Measurements from ENCODE around the gene ACSM5.
A peak's percentile ranks its signal among the peaks of the same experiment; 100 is the strongest.

Gene ACSM5

DNA sequence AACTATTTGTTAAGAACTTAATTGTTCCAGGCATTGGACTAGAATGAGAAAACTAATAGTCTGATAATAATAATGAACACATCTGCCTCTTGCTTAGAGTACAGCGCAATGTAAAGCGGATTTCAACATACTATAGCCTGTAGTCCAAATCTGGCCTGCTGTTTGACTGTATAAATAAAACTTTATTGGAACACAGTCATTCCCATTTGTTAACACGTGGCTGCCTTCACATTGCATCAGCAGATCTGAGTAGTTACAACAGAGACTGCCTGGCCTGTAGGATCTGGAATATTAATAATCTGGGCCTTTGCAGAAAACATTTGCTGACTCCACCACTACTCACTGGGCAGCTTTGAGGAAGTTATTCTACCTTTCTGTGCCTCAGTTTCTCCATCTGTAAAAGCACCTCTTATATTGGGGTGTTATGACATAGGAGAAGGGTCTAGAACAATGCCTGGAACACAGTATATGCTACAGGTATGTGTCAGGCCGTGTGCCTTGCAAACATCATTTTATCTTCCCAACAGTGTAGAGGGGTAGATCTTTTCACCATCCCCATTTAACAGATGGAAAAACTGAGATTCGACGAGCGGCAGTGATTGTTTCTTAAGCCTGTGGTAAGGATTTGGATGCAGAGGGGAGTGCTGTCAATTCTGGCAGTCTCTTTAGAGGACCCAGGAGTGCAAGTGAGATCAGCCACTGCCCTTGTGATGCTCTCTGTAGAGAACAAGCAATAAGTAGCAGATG lies 27.0 kb upstream of the ACSM5 start:
- ATAC-seq = no peak
- no peak for TF ChIP-seq TOX (CRISPR knock-in tag; IDR thresholded peaks at IDR 0.05; ENCODE audit: borderline replicate concordance)
- TF ChIP-seq ZNF8 (CRISPR knock-in tag; IDR thresholded peaks at IDR 0.05) = no peak
- no peak for TF ChIP-seq ZC3H10 (CRISPR knock-in tag; IDR thresholded peaks at IDR 0.05)
- no peak for TF ChIP-seq CSDC2 (CRISPR knock-in tag; IDR thresholded peaks at IDR 0.05)
- no peak for TF ChIP-seq BACH2 (CRISPR knock-in tag; IDR thresholded peaks at IDR 0.05; ENCODE audit: borderline replicate concordance)
- TF ChIP-seq PPARA (CRISPR knock-in tag; IDR thresholded peaks at IDR 0.05; ENCODE audit: borderline replicate concordance) = no peak
- TF ChIP-seq ESRRG (CRISPR knock-in tag; IDR thresholded peaks at IDR 0.05) = no peak
- TF ChIP-seq OSR1 (CRISPR knock-in tag; IDR thresholded peaks at IDR 0.05) = no peak
- no peak for TF ChIP-seq ZNF565 (CRISPR knock-in tag; conservative IDR thresholded peaks at IDR 0.05; ENCODE audit: low read depth)
- TF ChIP-seq RARB (CRISPR knock-in tag; IDR thresholded peaks at IDR 0.05) = no peak
- no peak for TF ChIP-seq ZFP30 (CRISPR knock-in tag; IDR thresholded peaks at IDR 0.05)

DNA sequence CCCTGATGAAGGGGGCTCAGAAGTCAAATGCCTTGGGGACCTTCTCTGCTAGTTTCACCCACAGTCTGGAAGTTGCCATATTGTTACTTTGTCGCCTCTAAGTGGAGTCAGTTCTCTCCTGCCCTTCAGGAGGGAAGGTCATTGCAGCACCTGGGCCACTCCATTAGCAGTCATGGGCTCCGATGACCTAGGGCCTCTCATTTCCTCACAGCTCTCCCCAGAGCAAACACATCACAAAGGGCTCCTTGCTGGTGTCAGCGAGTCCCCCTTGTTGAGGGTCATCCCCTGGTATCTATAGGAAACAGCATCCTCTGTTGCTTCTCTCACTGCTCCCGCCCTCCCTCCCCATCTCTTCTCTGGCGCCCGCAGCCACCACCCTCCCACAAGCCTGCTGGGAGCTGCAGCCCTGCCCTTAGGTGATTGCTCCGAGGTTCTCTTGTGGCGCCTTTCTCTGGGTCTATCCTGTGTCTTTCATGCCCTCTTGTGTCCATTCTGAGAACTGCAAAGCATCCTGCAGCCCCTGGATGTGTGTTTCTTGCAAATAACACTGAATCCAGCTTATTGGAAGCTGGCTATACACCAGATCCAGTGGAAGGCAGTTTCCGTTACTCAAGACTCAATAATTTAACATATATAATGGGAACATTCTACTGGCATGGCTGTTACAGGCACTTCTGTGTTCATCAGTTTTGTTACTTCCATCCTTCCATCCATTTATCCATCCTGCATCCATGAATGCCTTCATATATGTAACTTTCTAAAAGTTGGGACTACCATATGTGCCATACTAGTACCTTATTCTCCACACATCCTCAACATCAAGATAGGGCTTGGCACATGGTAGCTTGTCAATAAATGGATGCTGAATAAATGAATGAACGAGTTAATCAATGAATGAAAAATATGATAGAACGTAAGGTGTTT lies 26.0 kb upstream of the ACSM5 start:
- TF ChIP-seq ESRRG (CRISPR knock-in tag; IDR thresholded peaks at IDR 0.05) (no peak), PPARA (CRISPR knock-in tag; IDR thresholded peaks at IDR 0.05; ENCODE audit: borderline replicate concordance) (no peak), RARB (CRISPR knock-in tag; IDR thresholded peaks at IDR 0.05) (no peak), GLIS3 (CRISPR knock-in tag; IDR thresholded peaks at IDR 0.05) (no peak), ZNF565 (CRISPR knock-in tag; conservative IDR thresholded peaks at IDR 0.05; ENCODE audit: low read depth) (no peak)
- TF ChIP-seq, protein P1, sequence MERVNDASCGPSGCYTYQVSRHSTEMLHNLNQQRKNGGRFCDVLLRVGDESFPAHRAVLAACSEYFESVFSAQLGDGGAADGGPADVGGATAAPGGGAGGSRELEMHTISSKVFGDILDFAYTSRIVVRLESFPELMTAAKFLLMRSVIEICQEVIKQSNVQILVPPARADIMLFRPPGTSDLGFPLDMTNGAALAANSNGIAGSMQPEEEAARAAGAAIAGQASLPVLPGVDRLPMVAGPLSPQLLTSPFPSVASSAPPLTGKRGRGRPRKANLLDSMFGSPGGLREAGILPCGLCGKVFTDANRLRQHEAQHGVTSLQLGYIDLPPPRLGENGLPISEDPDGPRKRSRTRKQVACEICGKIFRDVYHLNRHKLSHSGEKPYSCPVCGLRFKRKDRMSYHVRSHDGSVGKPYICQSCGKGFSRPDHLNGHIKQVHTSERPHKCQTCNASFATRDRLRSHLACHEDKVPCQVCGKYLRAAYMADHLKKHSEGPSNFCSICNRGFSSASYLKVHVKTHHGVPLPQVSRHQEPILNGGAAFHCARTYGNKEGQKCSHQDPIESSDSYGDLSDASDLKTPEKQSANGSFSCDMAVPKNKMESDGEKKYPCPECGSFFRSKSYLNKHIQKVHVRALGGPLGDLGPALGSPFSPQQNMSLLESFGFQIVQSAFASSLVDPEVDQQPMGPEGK (CRISPR knock-in tag; IDR thresholded peaks at IDR 0.05; ENCODE audit: borderline replicate concordance) = no peak
- TF ChIP-seq, protein P2, sequence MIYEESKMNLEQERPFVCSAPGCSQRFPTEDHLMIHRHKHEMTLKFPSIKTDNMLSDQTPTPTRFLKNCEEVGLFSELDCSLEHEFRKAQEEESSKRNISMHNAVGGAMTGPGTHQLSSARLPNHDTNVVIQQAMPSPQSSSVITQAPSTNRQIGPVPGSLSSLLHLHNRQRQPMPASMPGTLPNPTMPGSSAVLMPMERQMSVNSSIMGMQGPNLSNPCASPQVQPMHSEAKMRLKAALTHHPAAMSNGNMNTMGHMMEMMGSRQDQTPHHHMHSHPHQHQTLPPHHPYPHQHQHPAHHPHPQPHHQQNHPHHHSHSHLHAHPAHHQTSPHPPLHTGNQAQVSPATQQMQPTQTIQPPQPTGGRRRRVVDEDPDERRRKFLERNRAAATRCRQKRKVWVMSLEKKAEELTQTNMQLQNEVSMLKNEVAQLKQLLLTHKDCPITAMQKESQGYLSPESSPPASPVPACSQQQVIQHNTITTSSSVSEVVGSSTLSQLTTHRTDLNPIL (CRISPR knock-in tag; IDR thresholded peaks at IDR 0.05; ENCODE audit: low read depth) = no peak
- ATAC-seq = peak; percentile 97

DNA sequence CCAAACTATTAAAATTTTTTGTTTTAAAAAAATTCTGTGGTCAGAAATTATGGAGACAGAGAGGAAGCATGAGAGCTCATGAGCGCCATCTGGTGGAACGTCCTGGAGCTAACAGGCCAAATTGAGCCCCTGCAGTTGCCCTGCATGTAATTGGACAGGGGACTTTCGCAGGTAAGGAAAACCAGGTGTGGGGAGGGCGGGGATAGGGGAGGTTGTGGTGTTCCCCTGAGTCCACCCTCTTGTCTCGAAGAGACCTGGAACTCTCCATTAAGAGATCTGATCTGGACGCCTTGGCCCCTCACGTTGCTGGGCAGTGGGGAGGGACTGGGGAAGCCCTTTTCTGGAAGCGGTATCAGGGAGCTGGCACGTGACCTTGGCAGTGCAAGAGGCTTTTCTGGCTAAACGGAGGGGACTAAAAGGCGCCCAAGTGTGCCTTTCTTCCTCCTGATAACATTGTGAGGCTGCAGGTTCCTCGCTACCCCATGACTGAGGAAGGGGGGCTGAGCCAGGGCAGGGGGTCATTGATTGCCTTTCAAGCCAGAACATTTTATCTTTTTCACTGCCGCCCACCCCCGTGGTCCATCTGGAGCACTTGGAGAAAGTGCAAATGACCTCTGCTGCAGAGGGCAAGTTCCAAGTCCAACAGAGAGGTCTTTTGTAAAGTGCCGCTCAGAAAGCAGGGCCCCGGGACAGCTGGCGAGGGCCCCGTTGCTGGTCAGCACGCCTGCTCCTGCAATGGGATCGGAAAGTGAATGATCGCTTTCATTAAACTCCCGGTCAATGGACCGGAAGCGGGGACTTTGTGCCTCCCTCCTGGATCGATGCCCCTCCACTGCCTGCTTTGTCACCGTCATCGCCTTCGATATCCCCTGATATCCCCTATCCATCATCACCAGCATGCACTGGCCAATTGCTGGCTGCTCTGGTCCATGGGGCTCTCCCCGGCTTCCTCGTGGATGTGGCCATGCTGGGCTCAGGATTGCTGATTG lies 23.2 kb upstream of the ACSM5 start:
- ATAC-seq = peak; percentile 74
- no peak for TF ChIP-seq PPARA (CRISPR knock-in tag; IDR thresholded peaks at IDR 0.05; ENCODE audit: borderline replicate concordance)
- no peak for TF ChIP-seq SNAI2 (CRISPR knock-in tag; IDR thresholded peaks at IDR 0.05)
- TF ChIP-seq ZC3H10 (CRISPR knock-in tag; IDR thresholded peaks at IDR 0.05) = no peak
- no peak for TF ChIP-seq TCF4 (CRISPR knock-in tag; IDR thresholded peaks at IDR 0.05; ENCODE audit: borderline replicate concordance)
- TF ChIP-seq ARNTL (CRISPR knock-in tag; IDR thresholded peaks at IDR 0.05; ENCODE audit: borderline replicate concordance, low read depth) = no peak
- TF ChIP-seq, protein P1 (CRISPR knock-in tag; IDR thresholded peaks at IDR 0.05; ENCODE audit: borderline replicate concordance) = no peak
- TF ChIP-seq BACH2 (CRISPR knock-in tag; IDR thresholded peaks at IDR 0.05; ENCODE audit: borderline replicate concordance) = no peak
- TF ChIP-seq, protein P3, sequence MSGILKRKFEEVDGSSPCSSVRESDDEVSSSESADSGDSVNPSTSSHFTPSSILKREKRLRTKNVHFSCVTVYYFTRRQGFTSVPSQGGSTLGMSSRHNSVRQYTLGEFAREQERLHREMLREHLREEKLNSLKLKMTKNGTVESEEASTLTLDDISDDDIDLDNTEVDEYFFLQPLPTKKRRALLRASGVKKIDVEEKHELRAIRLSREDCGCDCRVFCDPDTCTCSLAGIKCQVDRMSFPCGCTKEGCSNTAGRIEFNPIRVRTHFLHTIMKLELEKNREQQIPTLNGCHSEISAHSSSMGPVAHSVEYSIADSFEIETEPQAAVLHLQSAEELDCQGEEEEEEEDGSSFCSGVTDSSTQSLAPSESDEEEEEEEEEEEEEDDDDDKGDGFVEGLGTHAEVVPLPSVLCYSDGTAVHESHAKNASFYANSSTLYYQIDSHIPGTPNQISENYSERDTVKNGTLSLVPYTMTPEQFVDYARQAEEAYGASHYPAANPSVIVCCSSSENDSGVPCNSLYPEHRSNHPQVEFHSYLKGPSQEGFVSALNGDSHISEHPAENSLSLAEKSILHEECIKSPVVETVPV (CRISPR knock-in tag; IDR thresholded peaks at IDR 0.05) = no peak
- TF ChIP-seq, protein P4, sequence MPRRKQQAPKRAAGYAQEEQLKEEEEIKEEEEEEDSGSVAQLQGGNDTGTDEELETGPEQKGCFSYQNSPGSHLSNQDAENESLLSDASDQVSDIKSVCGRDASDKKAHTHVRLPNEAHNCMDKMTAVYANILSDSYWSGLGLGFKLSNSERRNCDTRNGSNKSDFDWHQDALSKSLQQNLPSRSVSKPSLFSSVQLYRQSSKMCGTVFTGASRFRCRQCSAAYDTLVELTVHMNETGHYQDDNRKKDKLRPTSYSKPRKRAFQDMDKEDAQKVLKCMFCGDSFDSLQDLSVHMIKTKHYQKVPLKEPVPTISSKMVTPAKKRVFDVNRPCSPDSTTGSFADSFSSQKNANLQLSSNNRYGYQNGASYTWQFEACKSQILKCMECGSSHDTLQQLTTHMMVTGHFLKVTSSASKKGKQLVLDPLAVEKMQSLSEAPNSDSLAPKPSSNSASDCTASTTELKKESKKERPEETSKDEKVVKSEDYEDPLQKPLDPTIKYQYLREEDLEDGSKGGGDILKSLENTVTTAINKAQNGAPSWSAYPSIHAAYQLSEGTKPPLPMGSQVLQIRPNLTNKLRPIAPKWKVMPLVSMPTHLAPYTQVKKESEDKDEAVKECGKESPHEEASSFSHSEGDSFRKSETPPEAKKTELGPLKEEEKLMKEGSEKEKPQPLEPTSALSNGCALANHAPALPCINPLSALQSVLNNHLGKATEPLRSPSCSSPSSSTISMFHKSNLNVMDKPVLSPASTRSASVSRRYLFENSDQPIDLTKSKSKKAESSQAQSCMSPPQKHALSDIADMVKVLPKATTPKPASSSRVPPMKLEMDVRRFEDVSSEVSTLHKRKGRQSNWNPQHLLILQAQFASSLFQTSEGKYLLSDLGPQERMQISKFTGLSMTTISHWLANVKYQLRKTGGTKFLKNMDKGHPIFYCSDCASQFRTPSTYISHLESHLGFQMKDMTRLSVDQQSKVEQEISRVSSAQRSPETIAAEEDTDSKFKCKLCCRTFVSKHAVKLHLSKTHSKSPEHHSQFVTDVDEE (CRISPR knock-in tag; IDR thresholded peaks at IDR 0.05) = no peak
- no peak for TF ChIP-seq ISL1 (CRISPR knock-in tag; IDR thresholded peaks at IDR 0.05)
- TF ChIP-seq OSR1 (CRISPR knock-in tag; IDR thresholded peaks at IDR 0.05) = no peak
- no peak for TF ChIP-seq TOX (CRISPR knock-in tag; IDR thresholded peaks at IDR 0.05; ENCODE audit: borderline replicate concordance)
- TF ChIP-seq CSDC2 (CRISPR knock-in tag; IDR thresholded peaks at IDR 0.05) = no peak
- TF ChIP-seq ZNF70 (CRISPR knock-in tag; IDR thresholded peaks at IDR 0.05) = no peak
- TF ChIP-seq, protein P5, sequence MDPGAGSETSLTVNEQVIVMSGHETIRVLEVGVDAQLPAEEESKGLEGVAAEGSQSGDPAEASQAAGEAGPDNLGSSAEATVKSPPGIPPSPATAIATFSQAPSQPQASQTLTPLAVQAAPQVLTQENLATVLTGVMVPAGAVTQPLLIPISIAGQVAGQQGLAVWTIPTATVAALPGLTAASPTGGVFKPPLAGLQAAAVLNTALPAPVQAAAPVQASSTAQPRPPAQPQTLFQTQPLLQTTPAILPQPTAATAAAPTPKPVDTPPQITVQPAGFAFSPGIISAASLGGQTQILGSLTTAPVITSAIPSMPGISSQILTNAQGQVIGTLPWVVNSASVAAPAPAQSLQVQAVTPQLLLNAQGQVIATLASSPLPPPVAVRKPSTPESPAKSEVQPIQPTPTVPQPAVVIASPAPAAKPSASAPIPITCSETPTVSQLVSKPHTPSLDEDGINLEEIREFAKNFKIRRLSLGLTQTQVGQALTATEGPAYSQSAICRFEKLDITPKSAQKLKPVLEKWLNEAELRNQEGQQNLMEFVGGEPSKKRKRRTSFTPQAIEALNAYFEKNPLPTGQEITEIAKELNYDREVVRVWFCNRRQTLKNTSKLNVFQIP (CRISPR knock-in tag; IDR thresholded peaks at IDR 0.05; ENCODE audit: borderline replicate concordance, low read depth) = no peak
- no peak for TF ChIP-seq ZFP30 (CRISPR knock-in tag; IDR thresholded peaks at IDR 0.05)
- TF ChIP-seq ZNF565 (CRISPR knock-in tag; conservative IDR thresholded peaks at IDR 0.05; ENCODE audit: low read depth) = no peak

Measured in SK-N-SH treated with all-trans-retinoic acid at 6 μM for 48 hours (cell line).